GM12892 (cell line): ENCODE results near the gene OXLD1.

Source experiments
- POLR2A ChIP-seq: IDR thresholded peaks from 2 replicates; pipeline ENCODE4 v1.6.1; 2011; ENCODE audit warnings: low read depth, low read length, control low read depth
- POLR2AphosphoS5 ChIP-seq: IDR thresholded peaks from 2 replicates; pipeline ENCODE4 v1.6.1; 2011; ENCODE audit warnings: low read depth, low read length, control low read depth

DNA sequence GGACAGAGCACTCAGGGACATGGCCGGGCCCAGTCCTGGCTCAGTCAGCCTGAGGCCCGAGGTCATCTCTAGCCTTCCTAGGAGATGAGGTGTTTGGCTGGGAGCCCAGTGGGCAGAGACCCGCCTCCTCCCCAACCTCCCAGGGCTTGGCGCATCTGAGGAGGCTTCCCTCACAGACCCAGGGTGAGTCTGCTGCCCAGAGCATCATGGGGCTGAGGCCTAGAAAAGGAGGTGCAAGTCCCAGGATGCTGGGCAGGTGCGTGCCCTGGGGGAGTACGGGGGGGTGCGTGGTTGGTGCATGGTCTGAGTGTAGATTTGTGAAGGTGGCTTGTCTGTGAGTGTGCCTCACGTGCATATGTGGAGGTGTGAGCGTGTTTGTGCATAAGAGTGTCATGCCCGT is 14.7 kb downstream of the OXLD1 start:
- TF ChIP-seq POLR2A (no peak), POLR2AphosphoS5 (no peak)
